NOMO-1 treated with dmso at 0.1 percent for 144 hours (cell line): ENCODE measurements around the gene LIN54.
A peak's percentile ranks its signal among the peaks of the same experiment; 100 is the strongest.
"Not testable (repeated sequence)": the region's sequence is repeated elsewhere in the genome, so short reads cannot be mapped to it uniquely, and the experiment has no call there.

Experiments
- DNase-seq: peaks from one replicate; lab custom pipeline; 2025; ENCODE audit not compliant: unreplicated experiment; lab: John Stamatoyannopoulos, UW

Gene LIN54

DNA sequence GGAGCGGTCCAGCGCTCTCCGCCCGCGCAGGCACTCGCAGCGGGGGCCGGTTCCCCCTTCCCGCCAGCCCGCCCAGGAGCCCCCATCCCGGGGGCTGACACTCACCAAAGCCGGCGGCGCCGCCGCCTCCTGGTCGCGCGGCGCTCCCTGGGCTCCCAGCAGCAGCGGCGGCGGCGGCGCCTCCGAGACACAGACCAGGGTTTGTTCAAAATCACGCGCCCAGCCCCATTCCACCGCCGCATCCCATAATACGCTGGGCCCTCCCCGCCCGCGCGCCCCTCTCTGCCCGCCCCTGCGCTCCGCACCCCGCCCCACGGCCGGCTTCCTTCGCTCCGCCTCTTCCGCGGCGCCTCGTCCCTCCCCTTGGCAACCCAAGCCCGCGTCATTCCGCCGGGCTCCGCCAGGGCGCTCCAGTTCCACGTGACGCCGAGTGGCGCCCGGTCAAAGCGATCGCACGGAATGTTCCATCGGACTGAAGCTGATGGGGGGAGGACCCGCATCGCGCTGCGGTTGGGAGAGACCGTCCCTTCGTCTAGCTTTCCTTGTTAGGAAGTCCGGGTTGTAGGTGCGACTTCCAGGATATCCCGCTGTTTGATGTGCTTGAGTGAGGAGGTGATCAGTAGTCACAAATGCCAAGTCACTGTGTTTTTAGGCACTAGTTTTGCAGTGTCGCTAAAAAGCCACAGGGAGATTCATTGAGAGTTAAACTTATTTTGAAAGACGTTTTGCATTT, 2.2 kb upstream of the LIN54 start:
- peak; percentile 95 for DNase-seq

DNA sequence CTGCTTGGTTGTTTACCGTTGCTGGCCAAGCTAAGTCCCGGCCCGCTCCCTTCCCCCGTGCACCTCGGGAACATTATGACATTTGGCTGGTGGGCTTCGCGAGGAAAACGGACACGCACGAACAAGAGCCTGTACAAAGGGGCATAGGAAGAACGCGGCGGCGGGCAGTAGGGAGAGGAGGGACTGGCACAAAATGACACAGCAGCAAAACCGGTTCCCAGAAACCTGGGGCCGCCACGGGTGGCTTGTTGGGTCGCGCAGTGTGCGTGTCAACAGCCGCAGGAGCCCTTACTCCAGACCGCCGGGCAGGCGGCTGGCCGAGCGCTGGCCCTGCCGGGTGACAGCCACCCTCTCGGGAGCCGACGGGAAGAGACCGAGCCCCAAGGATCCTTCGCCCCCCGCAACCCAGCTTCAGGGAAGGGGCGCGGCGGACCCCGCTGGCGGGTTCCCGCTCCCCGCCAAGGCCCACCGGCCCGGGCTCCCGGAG, 1.6 kb upstream of the LIN54 start:
- DNase-seq: peak; percentile 17

DNA sequence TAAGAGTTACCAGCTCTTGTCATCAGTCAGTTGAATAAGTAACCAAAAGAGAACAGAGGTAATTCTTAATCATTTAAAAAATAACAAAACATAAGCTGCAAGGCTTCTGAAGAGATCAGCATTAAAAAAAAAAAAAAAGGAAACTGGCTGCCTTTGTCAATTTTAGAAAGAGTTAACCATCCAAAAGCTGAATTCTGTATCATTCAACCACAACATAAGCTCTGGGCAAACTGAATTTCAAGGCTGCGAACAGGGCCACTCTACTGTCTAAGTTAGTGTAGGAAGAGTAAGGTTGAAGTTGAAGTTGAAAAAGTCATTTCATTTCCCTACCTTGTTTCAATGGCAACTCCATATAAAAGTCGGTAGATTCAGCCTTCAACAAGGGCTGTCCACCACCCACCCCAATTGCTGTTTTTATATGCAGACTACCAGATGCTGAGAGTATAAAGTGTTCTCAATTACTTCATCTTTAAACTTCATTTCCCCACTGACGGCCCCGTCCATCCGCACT, 1.1 kb upstream of the LIN54 start:
- no peak for DNase-seq

DNA sequence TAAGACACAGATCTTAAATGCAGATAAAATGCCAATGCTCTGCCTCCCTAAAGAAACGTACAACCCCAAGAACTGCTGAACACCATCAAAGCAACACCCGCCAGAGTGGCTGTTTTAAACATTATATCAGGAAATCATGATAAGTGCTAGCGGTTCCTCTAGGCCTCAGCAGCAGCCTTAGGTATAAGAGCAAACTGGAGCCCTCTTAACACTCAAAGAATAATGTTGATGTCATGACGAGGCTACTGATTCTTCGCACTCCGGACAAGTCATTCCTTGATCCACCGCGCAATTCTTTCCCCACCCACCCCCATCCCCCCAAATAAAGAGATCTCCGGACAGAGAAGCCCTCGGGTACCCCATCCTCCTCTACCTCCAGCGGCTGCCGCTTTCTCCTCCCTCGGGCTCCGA, 507 bp downstream of the LIN54 start:
- peak; percentile 10 for DNase-seq

DNA sequence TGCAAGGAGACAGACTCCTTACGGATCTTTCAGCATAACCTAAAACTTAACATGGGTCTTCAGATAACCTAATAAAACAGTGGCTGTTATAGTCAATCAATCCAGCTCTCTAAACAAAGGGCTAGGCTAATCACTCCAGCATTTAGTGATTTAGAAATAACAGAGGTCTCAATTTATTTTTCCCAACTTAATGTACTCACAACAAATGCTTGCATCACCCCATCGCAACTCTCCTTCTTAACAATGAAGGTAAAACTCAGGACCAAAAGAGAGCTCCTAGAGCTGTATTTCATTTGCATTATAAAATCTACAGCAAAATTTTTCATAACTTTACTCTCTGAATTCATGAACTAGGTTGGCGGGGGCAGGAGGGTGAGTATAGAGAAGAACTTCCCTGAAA, 1.1 kb downstream of the LIN54 start:
- DNase-seq: no peak

DNA sequence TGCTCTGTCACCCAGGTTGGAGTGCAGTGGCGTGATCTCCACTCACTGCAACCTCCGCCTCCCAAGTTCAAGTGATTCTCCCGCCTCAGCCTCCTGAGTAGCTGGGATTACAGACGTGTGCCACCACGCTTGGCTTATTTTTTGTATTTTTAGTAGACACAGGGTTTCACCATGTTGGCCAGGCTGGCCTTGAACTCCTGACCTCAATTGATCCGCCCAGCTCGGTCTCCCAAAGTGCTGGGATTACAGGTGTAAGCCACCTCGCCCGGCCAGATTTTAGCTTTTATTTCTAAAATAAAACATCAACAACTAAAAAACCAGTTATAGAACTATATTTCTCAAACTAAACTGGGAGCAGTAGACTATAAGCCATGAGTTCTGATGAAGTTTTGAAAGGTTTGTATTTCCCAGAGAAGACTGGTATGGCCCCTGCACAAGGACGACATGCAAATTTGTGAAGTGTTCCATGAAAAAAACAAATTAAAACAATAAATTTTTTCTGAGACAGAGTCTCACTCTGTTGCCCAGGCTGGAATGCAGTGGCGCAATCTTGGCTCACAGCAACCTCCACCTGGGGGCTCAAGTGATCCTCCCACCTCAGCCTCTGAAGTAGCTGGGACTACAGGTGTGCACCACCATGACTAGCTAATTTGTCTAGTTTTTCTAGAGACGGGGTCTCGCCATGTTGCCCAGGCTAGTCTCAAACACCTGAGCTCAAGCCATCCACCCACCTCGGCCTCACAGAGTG, 7.4 kb downstream of the LIN54 start:
- DNase-seq: not testable (repeated sequence)

DNA sequence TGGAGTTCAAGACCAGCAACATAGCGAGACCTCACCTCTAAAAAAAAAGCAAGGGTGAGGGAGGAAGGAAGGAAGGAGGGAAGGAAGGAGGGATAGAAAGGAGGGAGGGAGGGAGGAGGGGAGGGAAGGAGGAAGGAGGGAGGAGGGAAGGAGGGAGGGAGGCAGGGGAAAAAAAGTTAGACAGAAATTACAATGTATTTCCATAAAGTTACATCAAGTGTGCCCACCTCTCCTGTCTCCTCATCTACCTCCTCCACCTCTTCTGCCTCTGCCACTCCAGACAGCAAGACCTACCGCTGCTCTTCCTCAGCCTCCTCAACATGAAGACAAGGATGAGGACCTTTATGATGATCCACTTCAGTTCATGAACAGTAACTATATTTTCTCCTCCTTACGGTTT, 8.3 kb downstream of the LIN54 start:
- DNase-seq: no peak

DNA sequence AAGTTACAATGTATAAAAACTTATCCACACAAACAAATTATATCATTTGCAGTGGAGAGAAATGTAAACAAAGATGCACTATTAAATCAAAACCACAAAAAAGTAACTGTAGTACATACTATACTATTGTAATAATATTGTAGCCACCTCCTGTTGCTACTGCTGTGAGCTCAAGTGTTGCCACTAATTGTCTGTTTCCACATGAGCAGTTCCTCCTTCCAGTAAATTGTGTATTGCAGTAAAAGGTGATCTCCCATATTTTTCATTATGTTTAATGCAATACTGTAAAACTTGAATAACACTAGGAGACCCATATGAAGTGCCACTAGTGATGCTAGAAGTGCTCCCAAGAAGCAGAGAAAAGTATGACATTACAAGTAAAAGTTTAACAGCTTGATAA, 11.7 kb downstream of the LIN54 start:
- no peak for DNase-seq

DNA sequence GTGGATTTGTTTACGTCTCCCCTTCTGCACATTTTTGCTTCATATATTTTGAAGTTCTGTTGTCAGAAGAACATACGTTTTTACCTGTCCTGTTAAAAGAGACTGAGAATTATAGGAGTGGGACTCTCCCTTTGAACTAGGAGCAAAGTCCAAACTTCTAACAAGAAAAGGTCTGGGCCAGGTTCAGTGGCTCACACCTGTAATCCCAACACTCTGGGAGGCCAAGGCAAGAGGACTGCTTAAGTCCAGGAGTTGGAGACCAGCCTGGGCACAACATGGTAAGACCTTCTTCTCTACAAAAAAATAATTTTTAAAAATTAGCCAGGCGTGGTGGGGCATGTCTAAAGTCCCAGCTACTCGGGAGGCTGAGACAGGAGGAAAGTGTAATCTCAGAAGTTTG, 15.8 kb downstream of the LIN54 start:
- no peak for DNase-seq

DNA sequence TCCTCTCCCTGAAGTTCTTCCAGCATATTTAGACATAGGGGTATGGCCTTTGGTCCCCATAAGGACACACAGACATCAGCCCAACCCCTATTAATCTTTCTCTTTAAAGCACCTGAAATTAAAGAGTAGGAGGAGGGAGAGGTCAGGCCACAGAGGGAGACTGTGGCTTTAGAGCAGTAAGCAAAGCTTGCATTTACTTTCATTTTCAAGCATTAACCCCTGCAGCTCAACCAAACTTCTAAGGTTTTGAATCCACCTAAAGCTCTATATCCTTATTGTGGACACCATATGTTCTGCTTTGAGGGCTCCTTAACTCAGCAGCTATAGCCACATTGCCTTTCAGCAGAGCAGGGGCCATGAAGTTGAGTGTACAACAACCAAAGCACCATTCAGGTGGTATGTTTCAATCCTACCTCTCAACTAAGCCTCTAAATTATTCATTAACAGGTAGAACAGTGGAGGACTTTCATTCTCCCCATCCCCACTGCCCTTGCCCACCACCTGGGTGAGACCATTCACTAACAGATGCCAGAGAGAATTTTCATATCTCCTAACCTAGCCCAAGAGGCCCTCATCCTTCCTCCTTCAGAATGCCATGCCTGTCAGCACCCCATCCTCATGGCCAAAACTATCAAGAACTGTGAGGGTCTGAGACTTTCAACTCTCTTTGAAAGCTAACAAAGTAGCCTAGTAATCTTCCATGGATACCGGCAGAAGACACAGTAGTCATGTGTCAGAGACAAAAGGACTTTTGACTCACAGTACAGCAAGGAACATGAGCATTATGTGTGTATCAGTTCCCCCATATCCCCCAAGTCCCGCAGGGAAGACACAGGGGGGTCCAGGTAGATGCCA, 20.8 kb downstream of the LIN54 start:
- no peak for DNase-seq

DNA sequence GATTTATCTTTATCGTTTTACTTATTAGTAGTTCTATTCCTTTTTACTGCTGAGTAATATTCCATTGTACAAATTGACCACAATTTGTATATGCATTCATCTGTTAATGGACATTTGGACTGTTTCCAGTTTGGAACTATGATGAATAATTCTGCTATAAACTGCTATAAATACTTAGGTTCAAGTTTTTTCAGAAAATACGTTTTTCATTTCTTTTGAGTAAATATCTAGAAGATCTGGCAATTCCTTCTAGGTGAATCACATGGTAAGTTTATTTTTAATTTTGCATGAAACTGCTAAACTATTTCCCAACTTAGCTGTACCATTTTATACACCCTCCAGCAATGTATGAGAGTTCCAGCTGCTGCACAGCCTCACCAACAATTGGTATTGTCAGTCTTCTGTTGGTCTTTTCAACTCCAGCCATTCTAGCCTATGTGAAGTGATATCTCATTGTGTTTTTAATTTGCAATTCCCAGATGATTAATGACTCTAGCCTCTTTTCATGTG, 22.2 kb downstream of the LIN54 start:
- no peak for DNase-seq

DNA sequence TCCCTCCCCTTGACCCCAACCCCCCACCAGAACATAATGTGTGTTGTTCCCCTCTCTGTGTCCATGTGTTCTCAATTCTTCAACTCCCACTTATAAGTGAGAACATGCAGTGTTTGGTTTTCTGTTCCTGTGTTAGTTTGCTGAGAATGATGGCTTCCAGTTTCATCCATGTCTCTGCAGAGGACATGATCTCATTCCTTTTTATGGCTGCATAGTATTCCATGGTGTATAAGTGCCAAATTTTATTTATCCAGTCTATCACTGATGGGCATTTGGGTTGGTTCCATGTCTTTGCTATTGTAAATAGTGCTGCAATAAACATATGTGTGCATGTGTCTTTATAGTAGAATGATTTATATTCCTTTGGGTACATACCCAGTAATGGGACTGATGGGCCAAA, 23.1 kb downstream of the LIN54 start:
- not testable (repeated sequence) for DNase-seq

DNA sequence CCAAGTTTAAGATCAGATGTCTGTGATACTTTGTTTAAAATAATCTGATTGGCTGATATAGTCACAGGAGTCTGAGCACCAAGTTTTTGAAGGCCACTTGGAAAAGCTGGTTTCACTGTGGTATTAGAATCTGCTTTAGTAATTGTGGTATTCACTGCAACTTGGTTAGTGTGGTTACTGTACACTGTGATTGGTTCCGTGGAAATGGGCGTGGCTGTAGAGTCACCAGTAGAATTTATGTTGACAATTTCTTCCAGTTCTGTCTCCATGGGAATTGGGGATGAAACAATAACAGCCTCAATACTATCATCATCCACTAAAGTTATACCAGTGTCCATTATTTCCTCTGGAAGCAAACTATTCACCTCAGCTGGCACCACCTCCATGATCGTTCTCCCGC, 26.2 kb downstream of the LIN54 start:
- DNase-seq: no peak

DNA sequence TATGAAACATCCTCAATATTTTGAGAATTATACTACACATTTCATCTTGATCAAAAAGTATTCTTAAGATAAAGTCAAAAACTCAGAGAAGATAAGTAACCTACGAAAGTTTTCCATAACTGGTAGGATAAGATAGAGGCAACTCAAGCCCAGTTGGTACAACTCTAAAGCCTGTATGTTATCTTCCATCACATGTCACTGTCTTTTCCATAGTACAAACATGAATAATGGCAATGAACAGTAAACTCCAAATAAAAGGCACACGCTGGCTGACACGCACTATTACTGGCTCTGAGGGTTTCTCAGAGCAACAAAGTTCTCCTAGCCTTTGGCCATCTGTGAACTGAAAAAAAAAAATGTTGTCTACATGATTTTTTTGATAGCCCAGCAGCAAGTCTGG, 27.2 kb downstream of the LIN54 start:
- DNase-seq: no peak

DNA sequence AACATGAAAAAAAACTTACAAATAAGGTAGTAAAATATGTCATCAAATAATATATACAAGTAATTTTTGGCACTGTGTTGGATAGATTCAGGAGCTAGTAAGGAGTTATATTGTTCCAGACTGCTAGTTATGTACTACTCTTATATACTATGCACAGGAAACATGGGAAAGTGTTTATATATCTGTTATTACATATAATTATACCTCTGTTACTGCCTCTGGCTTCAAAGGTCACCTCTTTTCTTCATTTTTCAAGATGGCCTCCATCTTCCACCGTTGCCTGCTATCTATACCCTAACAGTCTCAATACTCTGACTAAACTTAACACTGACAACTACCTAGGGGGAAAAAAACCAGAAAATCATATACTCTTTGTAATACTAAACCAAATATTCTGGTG, 29.5 kb downstream of the LIN54 start:
- DNase-seq: no peak

DNA sequence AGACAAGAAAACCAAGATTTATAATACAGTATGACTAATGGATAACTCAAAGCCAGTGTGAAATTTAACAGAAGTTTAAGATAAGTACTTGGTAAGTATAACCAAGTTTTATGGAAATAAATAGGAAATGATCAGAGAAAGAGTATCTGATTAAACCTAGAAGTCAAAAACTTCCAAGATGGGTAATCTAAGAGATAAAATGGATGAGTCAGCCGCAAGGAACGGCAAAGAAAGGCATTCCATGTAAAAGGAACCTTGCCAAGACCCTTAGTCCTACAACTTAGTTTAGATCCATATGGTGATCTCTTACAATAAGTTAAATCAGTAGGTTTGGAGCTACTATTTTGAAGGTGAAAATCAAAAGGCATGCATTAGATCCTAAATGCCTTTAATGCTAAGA, 34.8 kb downstream of the LIN54 start:
- DNase-seq: no peak

DNA sequence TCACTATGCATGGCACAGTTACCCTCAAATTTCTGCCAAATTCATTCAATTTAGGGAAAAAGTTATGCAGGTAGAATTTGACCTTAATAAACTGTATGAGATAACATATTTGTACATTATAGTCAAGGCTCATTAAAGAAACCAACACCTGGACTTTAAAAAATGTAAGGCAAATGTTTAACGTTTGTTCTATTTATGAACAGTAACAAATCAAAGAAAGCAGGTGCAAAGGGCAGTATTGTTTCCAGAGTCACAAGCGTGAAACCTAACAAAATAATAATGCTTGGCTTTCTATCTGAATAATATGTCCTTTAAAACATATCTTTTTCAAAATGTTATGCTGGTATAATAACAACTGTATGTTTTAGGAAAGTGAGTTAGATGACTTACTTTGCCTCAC, 41.2 kb downstream of the LIN54 start:
- no peak for DNase-seq

DNA sequence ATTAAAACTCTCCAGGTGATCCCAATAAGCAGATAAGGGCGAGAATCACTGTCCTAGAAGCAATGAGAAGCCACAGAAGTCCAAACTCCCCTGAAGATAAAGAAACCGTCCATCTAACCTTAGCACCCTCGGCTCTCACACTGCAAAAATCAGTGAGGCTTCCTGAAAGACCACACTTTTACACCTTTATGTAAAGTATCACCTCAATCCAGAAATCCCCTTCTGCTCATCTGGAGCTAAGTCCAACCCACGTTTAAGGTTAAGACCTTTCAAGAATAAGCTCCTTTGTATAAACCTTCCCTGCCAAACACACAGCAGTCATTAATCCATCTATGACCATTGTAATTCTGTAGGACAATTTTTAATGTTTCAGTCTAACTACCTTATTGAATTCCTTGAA, 41.7 kb downstream of the LIN54 start:
- no peak for DNase-seq

DNA sequence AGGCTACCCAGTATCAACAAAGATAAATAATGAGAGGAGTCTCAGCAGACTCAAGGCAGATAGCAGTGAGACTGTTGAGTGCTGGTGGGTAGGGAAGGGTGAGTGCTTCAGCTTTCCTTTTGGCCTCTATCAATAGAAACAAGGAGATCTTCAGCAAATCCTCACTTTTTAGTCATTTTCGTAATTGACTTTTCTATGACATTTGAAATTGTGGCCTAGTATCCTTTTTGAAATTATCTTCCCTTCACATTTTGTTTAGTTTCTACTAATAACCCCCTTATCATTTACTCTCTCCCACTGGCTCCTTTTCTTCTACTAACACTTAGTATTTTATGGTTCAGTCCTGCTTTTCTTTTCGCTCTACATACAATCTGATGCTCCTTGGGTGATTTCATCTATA, 44.9 kb downstream of the LIN54 start:
- no peak for DNase-seq

DNA sequence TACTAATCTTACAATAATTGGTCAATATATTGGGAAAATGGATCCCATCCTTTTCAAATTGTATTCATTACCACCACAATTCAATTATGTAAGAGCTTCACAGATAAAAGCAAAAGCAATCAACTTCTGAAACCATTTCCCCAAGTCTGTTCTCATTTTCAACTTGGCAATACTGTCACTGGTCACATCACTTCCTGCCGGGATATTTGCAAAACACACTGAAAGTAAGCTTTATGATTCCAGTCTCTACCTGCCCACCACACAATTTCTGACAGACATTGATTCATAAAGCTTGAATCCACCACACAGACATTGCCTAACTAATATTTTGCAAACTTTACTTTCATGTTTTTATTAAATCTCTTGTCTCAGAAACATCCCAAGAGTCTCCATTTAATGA, 53.6 kb downstream of the LIN54 start:
- DNase-seq: peak; percentile 23

DNA sequence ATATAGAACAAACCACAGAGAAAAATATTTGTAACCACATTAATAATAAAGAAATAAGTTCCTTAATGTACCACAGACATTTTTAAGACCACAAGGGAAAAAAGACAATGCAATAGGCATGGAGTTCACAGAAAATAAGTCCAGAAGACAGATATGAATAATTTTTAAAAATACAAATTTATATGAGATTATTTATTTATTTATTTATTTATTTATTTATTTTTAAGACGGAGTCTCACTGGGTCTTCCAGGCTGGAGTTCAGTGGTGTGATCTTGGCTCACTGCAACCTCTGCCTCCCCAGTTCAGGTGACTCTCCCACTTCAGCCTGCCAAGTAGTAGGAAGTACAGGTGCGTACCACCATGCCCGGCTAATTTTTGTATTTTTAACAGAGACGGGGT, 56.4 kb downstream of the LIN54 start:
- DNase-seq: no peak
